ENCODE results near the gene RNF38. TPM values are rescaled to one million over a fixed set of nuclear protein-coding genes. Genes with fewer than 3 reads are reported as not detected.
"Not testable (repeated sequence)": the region's sequence is repeated elsewhere in the genome, so short reads cannot be mapped to it uniquely, and the experiment has no call there.

RNF38 gene
- total and polyA plus RNA-seq, 2 donors (not counting 3 experiments of a cell fraction or from before 2014, with no cell fraction given), result 36.7 to 47.2 TPM

DNA sequence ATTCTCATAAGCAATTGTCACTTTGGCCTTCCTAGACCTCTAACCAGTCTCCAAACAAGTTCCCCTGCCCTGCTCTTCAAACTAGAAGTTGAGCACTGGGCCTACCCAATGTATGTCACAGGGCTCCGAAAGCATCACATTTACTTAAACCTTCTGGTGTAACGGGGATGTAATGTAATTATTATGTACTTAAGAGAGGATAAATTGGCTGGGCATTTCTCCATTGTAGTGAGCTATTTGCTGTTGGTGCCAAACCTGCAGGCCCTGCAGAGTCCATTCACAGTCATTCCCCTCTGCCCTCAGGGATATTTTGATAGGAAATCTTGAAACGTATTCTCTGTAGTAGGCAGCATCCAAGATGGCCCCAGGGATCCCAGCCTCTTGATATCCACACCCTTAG, 77.6 kb downstream of the RNF38 start:
- Histone ChIP-seq H3K4me3 (replicated peaks in 1 of 3; ENCODE audit: insufficient read depth in 1 of 3, low read depth in 1 of 3, low read length in 3 of 3) (no peak overlapping the region), H4K20me1 (replicated peaks; ENCODE audit: control insufficient read depth, extremely low read depth, insufficient read depth, low read length) (no peaks in the 10 kb centered on the region), H3K4me2 (ENCODE audit: insufficient read depth, low read length) (no peak overlapping the region), H3K9me1 (replicated peaks; ENCODE audit: control insufficient read depth, extremely low read depth, insufficient read depth, low read length) (no peaks in the 10 kb centered on the region), H3K4me1 (ENCODE audit: control insufficient read depth, extremely low read depth, insufficient read depth, low read length) (no peaks in the 10 kb centered on the region), H3K9ac (replicated peaks; ENCODE audit: extremely low read depth, insufficient read depth, low read length) (no peak overlapping the region), H3K27me3 (ENCODE audit: control insufficient read depth in 2 of 2, insufficient read depth in 2 of 2, low read length in 2 of 2) (no peaks in the 10 kb centered on the region), H3K79me2 (ENCODE audit: control insufficient read depth, insufficient read depth, low read length) (no peaks in the 10 kb centered on the region), H3K9me3 (replicated peaks; ENCODE audit: control insufficient read depth, insufficient read depth, low read length) (no peaks in the 10 kb centered on the region), H2AFZ (ENCODE audit: low read depth, low read length) (no peak overlapping the region), H3K27ac (ENCODE audit: insufficient read depth, low read depth, low read length) (no peak overlapping the region), H3K36me3 (ENCODE audit: control insufficient read depth in 2 of 2, extremely low read depth in 1 of 2, insufficient read depth in 2 of 2, low read length in 2 of 2) (no peaks in the 10 kb centered on the region)
- DNase-seq (ENCODE audit: low read depth, low spot score), result no peak
- BruUV-seq (replicated peaks), result no TSS peak
- ChIA-PET POLR2A (no interaction called here), CTCF (no interaction called here)
- no peak for FAIRE-seq
- intact Hi-C loops (cut with micrococcal nuclease), result no loop called here
- TF ChIP-seq GATA2 (IDR thresholded peaks at IDR 0.05; ENCODE audit: insufficient read depth, insufficient read length, low read depth, low read length) (no peak), POLR2AphosphoS5 (IDR thresholded peaks at IDR 0.05; ENCODE audit: insufficient read depth, low read depth, low read length) (no peak), MYC (IDR thresholded peaks at IDR 0.05; ENCODE audit: low read depth, low read length) (no peak), FOS (IDR thresholded peaks at IDR 0.05; ENCODE audit: borderline replicate concordance, insufficient read depth, low read length) (no peak), POLR2A (IDR thresholded peaks at IDR 0.05; ENCODE audit: low read depth, low read length) (no peak), EZH2 (IDR thresholded peaks at IDR 0.05; ENCODE audit: borderline replicate concordance, low read depth, low read length, severe bottlenecking) (no peak), JUN (IDR thresholded peaks at IDR 0.05; ENCODE audit: borderline replicate concordance, insufficient read depth, insufficient read length, low read depth) (no peak)
- TF ChIP-seq, protein P1, sequence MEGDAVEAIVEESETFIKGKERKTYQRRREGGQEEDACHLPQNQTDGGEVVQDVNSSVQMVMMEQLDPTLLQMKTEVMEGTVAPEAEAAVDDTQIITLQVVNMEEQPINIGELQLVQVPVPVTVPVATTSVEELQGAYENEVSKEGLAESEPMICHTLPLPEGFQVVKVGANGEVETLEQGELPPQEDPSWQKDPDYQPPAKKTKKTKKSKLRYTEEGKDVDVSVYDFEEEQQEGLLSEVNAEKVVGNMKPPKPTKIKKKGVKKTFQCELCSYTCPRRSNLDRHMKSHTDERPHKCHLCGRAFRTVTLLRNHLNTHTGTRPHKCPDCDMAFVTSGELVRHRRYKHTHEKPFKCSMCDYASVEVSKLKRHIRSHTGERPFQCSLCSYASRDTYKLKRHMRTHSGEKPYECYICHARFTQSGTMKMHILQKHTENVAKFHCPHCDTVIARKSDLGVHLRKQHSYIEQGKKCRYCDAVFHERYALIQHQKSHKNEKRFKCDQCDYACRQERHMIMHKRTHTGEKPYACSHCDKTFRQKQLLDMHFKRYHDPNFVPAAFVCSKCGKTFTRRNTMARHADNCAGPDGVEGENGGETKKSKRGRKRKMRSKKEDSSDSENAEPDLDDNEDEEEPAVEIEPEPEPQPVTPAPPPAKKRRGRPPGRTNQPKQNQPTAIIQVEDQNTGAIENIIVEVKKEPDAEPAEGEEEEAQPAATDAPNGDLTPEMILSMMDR (IDR thresholded peaks at IDR 0.05; ENCODE audit: extremely low read depth in 1 of 2, insufficient read depth in 1 of 2, low read depth in 1 of 2, low read length in 2 of 2), result no peak
- TF ChIP-seq, protein P2, sequence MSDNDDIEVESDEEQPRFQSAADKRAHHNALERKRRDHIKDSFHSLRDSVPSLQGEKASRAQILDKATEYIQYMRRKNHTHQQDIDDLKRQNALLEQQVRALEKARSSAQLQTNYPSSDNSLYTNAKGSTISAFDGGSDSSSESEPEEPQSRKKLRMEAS (IDR thresholded peaks at IDR 0.05; ENCODE audit: insufficient read depth, insufficient read length), result no peak
- dilution Hi-C loops (cut with MboI; ENCODE audit: extremely low pct_ligation_motif_present, low sequenced_read_pairs), result no loop called here

DNA sequence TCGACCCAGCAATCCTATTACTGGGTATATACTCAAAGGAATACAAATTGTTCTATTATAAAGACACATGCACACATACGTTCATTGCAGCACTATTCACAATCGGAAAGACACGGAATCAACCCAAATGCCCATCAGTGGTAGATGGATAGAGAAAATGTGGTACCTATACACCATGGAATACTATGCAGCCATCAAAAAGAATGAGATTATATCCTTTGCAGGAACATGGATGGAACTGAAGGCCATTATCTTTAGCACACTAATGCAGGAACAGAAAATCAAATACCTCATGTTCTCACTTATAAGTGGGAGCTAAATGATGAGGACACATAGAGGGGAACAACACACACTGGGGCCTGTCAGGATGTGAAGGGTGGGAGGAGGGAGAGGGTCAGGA, 78.2 kb downstream of the RNF38 start:
- H2AFZ ChIP-seq (ENCODE audit: low read depth, low read length); H3K79me2 ChIP-seq (ENCODE audit: control insufficient read depth, insufficient read depth, low read length); BruUV-seq (replicated peaks); H4K20me1 ChIP-seq (replicated peaks; ENCODE audit: control insufficient read depth, extremely low read depth, insufficient read depth, low read length); H3K36me3 ChIP-seq (ENCODE audit: control insufficient read depth in 2 of 2, extremely low read depth in 1 of 2, insufficient read depth in 2 of 2, low read length in 2 of 2); H3K4me2 ChIP-seq (ENCODE audit: insufficient read depth, low read length); H3K9me1 ChIP-seq (replicated peaks; ENCODE audit: control insufficient read depth, extremely low read depth, insufficient read depth, low read length); H3K27me3 ChIP-seq (ENCODE audit: control insufficient read depth in 2 of 2, insufficient read depth in 2 of 2, low read length in 2 of 2); CTCF ChIA-PET; H3K27ac ChIP-seq (ENCODE audit: insufficient read depth, low read depth, low read length); POLR2A ChIA-PET; intact Hi-C loops (cut with micrococcal nuclease); DNase-seq (ENCODE audit: low read depth, low spot score); H3K4me1 ChIP-seq (ENCODE audit: control insufficient read depth, extremely low read depth, insufficient read depth, low read length); dilution Hi-C loops (cut with MboI; ENCODE audit: extremely low pct_ligation_motif_present, low sequenced_read_pairs); H3K9me3 ChIP-seq (replicated peaks; ENCODE audit: control insufficient read depth, insufficient read depth, low read length); H3K4me3 ChIP-seq (replicated peaks in 1 of 3; ENCODE audit: insufficient read depth in 1 of 3, low read depth in 1 of 3, low read length in 3 of 3); H3K9ac ChIP-seq (replicated peaks; ENCODE audit: extremely low read depth, insufficient read depth, low read length); FAIRE-seq: not testable (repeated sequence)
